DND-41 (cell line): ENCODE results near the gene LSMEM2.
"Not testable (repeated sequence)": the region's sequence is repeated elsewhere in the genome, so short reads cannot be mapped to it uniquely, and the experiment has no call there.

Experiments used
- ATAC-seq: fragments of 200-7000 bp; cut with Tn5 transposase; 3 replicates; pipeline ENCODE4 v1.9.1; 2021; ENCODE audit warnings: low read depth; ENCODE audit not compliant: insufficient read depth
- DNase-seq: peaks from one replicate; pipeline ENCODE4 v3.0.0-alpha.2; 2020
- H2AFZ ChIP-seq: 2 replicates; pipeline ENCODE4 v1.6.0; 2012; ENCODE audit warnings: low read depth, low read length
- H3K27ac ChIP-seq: 2 replicates; pipeline ENCODE4 v1.5.1; 2012; ENCODE audit warnings: low read length, inconsistent platforms
- H3K27me3 ChIP-seq: fragments of 200-600 bp; sonication (generic); 2 replicates; pipeline ENCODE4 v1.6.0; 2012; ENCODE audit warnings: low read length, mild to moderate bottlenecking, inconsistent platforms; ENCODE audit not compliant: insufficient read depth, poor library complexity
- H3K36me3 ChIP-seq: 2 replicates; pipeline ENCODE4 v1.5.1; 2012; ENCODE audit warnings: low read length, inconsistent platforms; ENCODE audit not compliant: insufficient read depth
- H3K4me1 ChIP-seq: 2 replicates; pipeline ENCODE4 v1.5.1; 2012; ENCODE audit warnings: mild to moderate bottlenecking, low read length; ENCODE audit not compliant: insufficient read depth
- H3K4me2 ChIP-seq: 2 replicates; pipeline ENCODE4 v1.6.0; 2012; ENCODE audit warnings: mild to moderate bottlenecking, moderate library complexity, low read length, inconsistent platforms; ENCODE audit not compliant: insufficient read depth
- H3K4me3 ChIP-seq, 2 experiments: fragments of 200-600 bp in 1 of 2; shearing (Covaris generic) in 1 of 2; 2 replicates each; pipeline ENCODE4 v1.5.1; 2012 to 2016; ENCODE audit warnings: inconsistent platforms in 2 of 2, low read length in 2 of 2, mild to moderate bottlenecking in 2 of 2, low read depth in 1 of 2, moderate library complexity in 1 of 2
- H3K79me2 ChIP-seq: 2 replicates; pipeline ENCODE4 v1.6.0; 2012; ENCODE audit warnings: low read length, inconsistent platforms; ENCODE audit not compliant: insufficient read depth
- H3K9ac ChIP-seq: 2 replicates; pipeline ENCODE4 v1.6.0; 2012; ENCODE audit warnings: low read depth, mild to moderate bottlenecking, inconsistent platforms, low read length, moderate library complexity
- H3K9me3 ChIP-seq: 2 replicates; pipeline ENCODE4 v1.5.1; 2012; ENCODE audit warnings: low read length, moderate library complexity, mild to moderate bottlenecking, inconsistent platforms; ENCODE audit not compliant: insufficient read depth, severe bottlenecking
- H4K20me1 ChIP-seq: 2 replicates; pipeline ENCODE4 v1.6.0; 2012; ENCODE audit warnings: low read length; ENCODE audit not compliant: insufficient read depth
- CTCF ChIP-seq: IDR thresholded peaks from 2 replicates; pipeline ENCODE4 v1.5.1; 2012; ENCODE audit warnings: borderline replicate concordance, low read length, moderate library complexity, mild to moderate bottlenecking; ENCODE audit not compliant: poor library complexity, severe bottlenecking; ENCODE audit errors: extremely low read depth
- EZH2 ChIP-seq: IDR thresholded peaks from 3 replicates; pipeline ENCODE4 v1.6.1; 2012; ENCODE audit warnings: borderline replicate concordance, low read depth, mild to moderate bottlenecking, moderate library complexity, low read length, inconsistent platforms; ENCODE audit not compliant: severe bottlenecking

LSMEM2 gene

GRCh38 chr3:50276762-50277101, 2.2 kb upstream of the LSMEM2 start:
- no peak overlapping the region for H3K4me2 ChIP-seq

GRCh38 chr3:50278123-50278879, 586 bp upstream of the LSMEM2 start:
- DNase-seq (no peak), ATAC-seq (no peak)
- Histone ChIP-seq H3K27me3 (peaks cover 24% of the 10 kb centered on the region), H3K9me3 (no peaks in the 10 kb centered on the region), H3K4me1 (peaks cover under 1% of the 10 kb centered on the region; the same call in 1 of the 2 replicates), H3K9ac (no peak overlapping the region), H3K36me3 (no peaks in the 10 kb centered on the region), H2AFZ (no peak overlapping the region), H4K20me1 (no peaks in the 10 kb centered on the region), H3K27ac (no peak overlapping the region), H3K79me2 (no peaks in the 10 kb centered on the region), H3K4me3 (no peak overlapping the region), H3K4me2 (no peak overlapping the region)
- TF ChIP-seq CTCF (no peak), EZH2 (no peak)

More at GRCh38 chr3:50276762-50277101, 2.2 kb upstream of the LSMEM2 start:
- H3K9ac ChIP-seq: no peak overlapping the region
- H3K27me3 ChIP-seq: peaks cover 24% of the 10 kb centered on the region
- no peaks in the 10 kb centered on the region for H3K36me3 ChIP-seq
- H3K4me1 ChIP-seq: peaks cover 8% of the 10 kb centered on the region
- no peak for ATAC-seq
- DNase-seq: no peak
- H3K9me3 ChIP-seq: no peaks in the 10 kb centered on the region
- H2AFZ ChIP-seq: no peak overlapping the region
- no peak overlapping the region for H3K27ac ChIP-seq
- no peaks in the 10 kb centered on the region for H3K79me2 ChIP-seq
- TF ChIP-seq CTCF (no peak), EZH2 (no peak)
- no peak overlapping the region for H3K4me3 ChIP-seq
- H4K20me1 ChIP-seq: no peaks in the 10 kb centered on the region

GRCh38 chr3:50279255-50280016, 549 bp downstream of the LSMEM2 start:
- TF ChIP-seq CTCF: no peak
- no peak for TF ChIP-seq EZH2
- ATAC-seq: no peak

GRCh38 chr3:50284121-50284520, 5.2 kb downstream of the LSMEM2 start:
- not testable (repeated sequence) for H3K27me3 ChIP-seq, H3K4me3 ChIP-seq, H3K27ac ChIP-seq, H3K4me1 ChIP-seq, ATAC-seq, DNase-seq, H2AFZ ChIP-seq, H3K79me2 ChIP-seq, H3K9ac ChIP-seq, H3K4me2 ChIP-seq, H3K9me3 ChIP-seq
- H4K20me1 ChIP-seq: peaks cover 13% of the 10 kb centered on the region; the same call in 1 of the 2 replicates
- peaks cover 29% of the 10 kb centered on the region for H3K36me3 ChIP-seq

More at GRCh38 chr3:50279255-50280016, 549 bp downstream of the LSMEM2 start:
- Histone ChIP-seq H3K4me3 (no peak overlapping the region), H3K27me3 (peaks cover 21% of the 10 kb centered on the region), H3K9ac (no peak overlapping the region), H3K4me2 (no peak overlapping the region), H2AFZ (no peak overlapping the region), H3K79me2 (no peaks in the 10 kb centered on the region), H3K27ac (no peak overlapping the region), H4K20me1 (no peaks in the 10 kb centered on the region), H3K4me1 (no peaks in the 10 kb centered on the region), H3K9me3 (no peaks in the 10 kb centered on the region), H3K36me3 (no peaks in the 10 kb centered on the region)
- DNase-seq: no peak
